ENCODE results near the gene GIT1.

GRCh38 chr17:29591146-29591736 is 1.8 kb upstream of the GIT1 start:
- TF ChIP-seq CTCF (IDR thresholded peaks at IDR 0.05; ENCODE audit: insufficient read depth, low read length) = no peak
- no peak for TF ChIP-seq POLR2AphosphoS5 (IDR thresholded peaks at IDR 0.05; ENCODE audit: low read depth)
